Central memory CD4-positive, alpha-beta T cell (primary cell): ENCODE results near the gene SYNDIG1L.
"Not testable (repeated sequence)": the region's sequence is repeated elsewhere in the genome, so short reads cannot be mapped to it uniquely, and the experiment has no call there.

Experiments
- DNase-seq: peaks from one replicate; pipeline ENCODE4 v3.0.0; 2022
- total RNA-seq, 3 experiments: gene quantifications; one replicate each; lab custom pipeline; 2026; lab: John Stamatoyannopoulos, UW

Gene SYNDIG1L
- total RNA-seq, result 0 to 0.39 (median 0.11) reads per million in 3 experiments

- DNase-seq, result no peak
These were observed at the start of gene SYNDIG1L for GRCh38 chr14:74426202-74426582. SYNDIG1L (minus strand) TSS chr14:74426210; CDS start chr14:74409744, 16,466 bp downstream.

- no peak for DNase-seq
These were observed 49.7 kb upstream of the SYNDIG1L start for GRCh38 chr14:74475678-74476077.

GRCh38 chr14:74474376-74474775 is 48.4 kb upstream of the SYNDIG1L start:
- DNase-seq, result no peak

GRCh38 chr14:74472601-74473000 is 46.6 kb upstream of the SYNDIG1L start:
- no peak for DNase-seq

- DNase-seq, result no peak
These were observed 43.8 kb upstream of the SYNDIG1L start for GRCh38 chr14:74469548-74470518.

- DNase-seq, result no peak
These were observed 42.5 kb upstream of the SYNDIG1L start for GRCh38 chr14:74468513-74468912.

GRCh38 chr14:74465335-74465734 is 39.3 kb upstream of the SYNDIG1L start:
- no peak for DNase-seq

GRCh38 chr14:74464785-74465184 is 38.8 kb upstream of the SYNDIG1L start:
- no peak for DNase-seq

- DNase-seq, result no peak
These were observed 37.7 kb upstream of the SYNDIG1L start for GRCh38 chr14:74463697-74464096.

- DNase-seq, result no peak
These were observed 37.0 kb upstream of the SYNDIG1L start for GRCh38 chr14:74462993-74463392.

GRCh38 chr14:74459976-74460375 is 34.0 kb upstream of the SYNDIG1L start:
- DNase-seq, result no peak

GRCh38 chr14:74459289-74459946 is 33.4 kb upstream of the SYNDIG1L start:
- no peak for DNase-seq

GRCh38 chr14:74457565-74457895 is 31.5 kb upstream of the SYNDIG1L start:
- DNase-seq, result no peak

GRCh38 chr14:74456684-74457564 is 30.9 kb upstream of the SYNDIG1L start:
- no peak for DNase-seq

GRCh38 chr14:74454397-74454796 is 28.4 kb upstream of the SYNDIG1L start:
- DNase-seq, result not testable (repeated sequence)

GRCh38 chr14:74444866-74445265 is 18.9 kb upstream of the SYNDIG1L start:
- no peak for DNase-seq

GRCh38 chr14:74442757-74443156 is 16.7 kb upstream of the SYNDIG1L start:
- DNase-seq, result no peak

- no peak for DNase-seq
These were observed 15.1 kb upstream of the SYNDIG1L start for GRCh38 chr14:74441113-74441512.

GRCh38 chr14:74438351-74438915 is 12.4 kb upstream of the SYNDIG1L start:
- DNase-seq, result no peak

GRCh38 chr14:74437496-74438053 is 11.6 kb upstream of the SYNDIG1L start:
- no peak for DNase-seq

GRCh38 chr14:74434294-74434693 is 8.3 kb upstream of the SYNDIG1L start:
- DNase-seq, result no peak

- DNase-seq, result no peak
These were observed 4.0 kb upstream of the SYNDIG1L start for GRCh38 chr14:74429991-74430390.
